ENCODE measurements around the gene AFAP1. TPM values are rescaled to one million over a fixed set of nuclear protein-coding genes. Genes with fewer than 3 reads are reported as not detected.

Gene AFAP1
- total RNA-seq, 1 experiment from 2014 or later: 23.6 TPM

- H3K27me3 Mint-ChIP-seq (ENCODE audit: low read depth): no peaks in the 10 kb centered on the region
- H3K9me3 Mint-ChIP-seq: peaks cover 5% of the 10 kb centered on the region
- no peak for TF ChIP-seq SP1 (CRISPR knock-in tag; conservative IDR thresholded peaks at IDR 0.05)
- no peak for TF ChIP-seq MYBL2 (CRISPR knock-in tag; IDR thresholded peaks at IDR 0.05)
- no peak for TF ChIP-seq USF1 (CRISPR knock-in tag; IDR thresholded peaks at IDR 0.05)
- TF ChIP-seq ZNF396 (CRISPR knock-in tag; IDR thresholded peaks at IDR 0.05; ENCODE audit: borderline replicate concordance): no peak
- TF ChIP-seq ARID4B (CRISPR knock-in tag; IDR thresholded peaks at IDR 0.05; ENCODE audit: borderline replicate concordance): no peak
- TF ChIP-seq, protein P1, sequence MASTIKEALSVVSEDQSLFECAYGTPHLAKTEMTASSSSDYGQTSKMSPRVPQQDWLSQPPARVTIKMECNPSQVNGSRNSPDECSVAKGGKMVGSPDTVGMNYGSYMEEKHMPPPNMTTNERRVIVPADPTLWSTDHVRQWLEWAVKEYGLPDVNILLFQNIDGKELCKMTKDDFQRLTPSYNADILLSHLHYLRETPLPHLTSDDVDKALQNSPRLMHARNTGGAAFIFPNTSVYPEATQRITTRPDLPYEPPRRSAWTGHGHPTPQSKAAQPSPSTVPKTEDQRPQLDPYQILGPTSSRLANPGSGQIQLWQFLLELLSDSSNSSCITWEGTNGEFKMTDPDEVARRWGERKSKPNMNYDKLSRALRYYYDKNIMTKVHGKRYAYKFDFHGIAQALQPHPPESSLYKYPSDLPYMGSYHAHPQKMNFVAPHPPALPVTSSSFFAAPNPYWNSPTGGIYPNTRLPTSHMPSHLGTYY (CRISPR knock-in tag; IDR thresholded peaks at IDR 0.05): no peak
- TF ChIP-seq CDX4 (CRISPR knock-in tag; IDR thresholded peaks at IDR 0.05; ENCODE audit: borderline replicate concordance): no peak
- TF ChIP-seq SMAD4 (CRISPR knock-in tag; IDR thresholded peaks at IDR 0.05): no peak
- TF ChIP-seq ATF1 (CRISPR knock-in tag; IDR thresholded peaks at IDR 0.05): no peak
- no peak for TF ChIP-seq IRF1 (CRISPR knock-in tag; IDR thresholded peaks at IDR 0.05)
- no peak for TF ChIP-seq GTF2I (CRISPR knock-in tag; conservative IDR thresholded peaks at IDR 0.05)
- no peak for TF ChIP-seq ZMAT4 (CRISPR knock-in tag; IDR thresholded peaks at IDR 0.05)
- TF ChIP-seq, protein P2, sequence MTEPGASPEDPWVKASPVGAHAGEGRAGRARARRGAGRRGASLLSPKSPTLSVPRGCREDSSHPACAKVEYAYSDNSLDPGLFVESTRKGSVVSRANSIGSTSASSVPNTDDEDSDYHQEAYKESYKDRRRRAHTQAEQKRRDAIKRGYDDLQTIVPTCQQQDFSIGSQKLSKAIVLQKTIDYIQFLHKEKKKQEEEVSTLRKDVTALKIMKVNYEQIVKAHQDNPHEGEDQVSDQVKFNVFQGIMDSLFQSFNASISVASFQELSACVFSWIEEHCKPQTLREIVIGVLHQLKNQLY (CRISPR knock-in tag; IDR thresholded peaks at IDR 0.05): no peak
- no peak for TF ChIP-seq JAZF1 (CRISPR knock-in tag; IDR thresholded peaks at IDR 0.05)
- no peak for TF ChIP-seq JUN (CRISPR knock-in tag; IDR thresholded peaks at IDR 0.05)
- TF ChIP-seq, protein P3, sequence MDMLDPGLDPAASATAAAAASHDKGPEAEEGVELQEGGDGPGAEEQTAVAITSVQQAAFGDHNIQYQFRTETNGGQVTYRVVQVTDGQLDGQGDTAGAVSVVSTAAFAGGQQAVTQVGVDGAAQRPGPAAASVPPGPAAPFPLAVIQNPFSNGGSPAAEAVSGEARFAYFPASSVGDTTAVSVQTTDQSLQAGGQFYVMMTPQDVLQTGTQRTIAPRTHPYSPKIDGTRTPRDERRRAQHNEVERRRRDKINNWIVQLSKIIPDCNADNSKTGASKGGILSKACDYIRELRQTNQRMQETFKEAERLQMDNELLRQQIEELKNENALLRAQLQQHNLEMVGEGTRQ (CRISPR knock-in tag; IDR thresholded peaks at IDR 0.05): no peak
- no peak for TF ChIP-seq PRDM15 (CRISPR knock-in tag; IDR thresholded peaks at IDR 0.05)
- no peak for TF ChIP-seq NR1H2 (CRISPR knock-in tag; IDR thresholded peaks at IDR 0.05)
- H3K27ac Mint-ChIP-seq: peak overlapping the region; percentile 88
- DNase-seq (ENCODE audit: low spot score) (no peak), ATAC-seq (no peak)
- H3K4me3 Mint-ChIP-seq: no peak overlapping the region
- ChIA-PET CTCF (interaction anchor here (0.7 to 2.3 kb wide), 6 partner anchors 16 to 120 kb away, joined by 3 to 9 read pairs (median 4); no protein-coding TSS in a partner anchor), POLR2A (interaction anchor here (0.7 kb wide), 1 partner anchor 34 kb away, joined by 3 read pairs; no protein-coding TSS in a partner anchor)
- H3K4me1 Mint-ChIP-seq: peaks cover 51% of the 10 kb centered on the region
- H3K36me3 Mint-ChIP-seq: peaks cover 23% of the 10 kb centered on the region
These were observed 116.8 kb downstream of the AFAP1 start for GRCh38 chr4:7822877-7823276.
